UCSD-AML1 (cell line): ENCODE results near the gene FSCN2.

ENCODE experiments used
- DNase-seq: peaks from one replicate; lab custom pipeline; 2025; ENCODE audit not compliant: unreplicated experiment; lab: John Stamatoyannopoulos, UW

Gene FSCN2

DNA sequence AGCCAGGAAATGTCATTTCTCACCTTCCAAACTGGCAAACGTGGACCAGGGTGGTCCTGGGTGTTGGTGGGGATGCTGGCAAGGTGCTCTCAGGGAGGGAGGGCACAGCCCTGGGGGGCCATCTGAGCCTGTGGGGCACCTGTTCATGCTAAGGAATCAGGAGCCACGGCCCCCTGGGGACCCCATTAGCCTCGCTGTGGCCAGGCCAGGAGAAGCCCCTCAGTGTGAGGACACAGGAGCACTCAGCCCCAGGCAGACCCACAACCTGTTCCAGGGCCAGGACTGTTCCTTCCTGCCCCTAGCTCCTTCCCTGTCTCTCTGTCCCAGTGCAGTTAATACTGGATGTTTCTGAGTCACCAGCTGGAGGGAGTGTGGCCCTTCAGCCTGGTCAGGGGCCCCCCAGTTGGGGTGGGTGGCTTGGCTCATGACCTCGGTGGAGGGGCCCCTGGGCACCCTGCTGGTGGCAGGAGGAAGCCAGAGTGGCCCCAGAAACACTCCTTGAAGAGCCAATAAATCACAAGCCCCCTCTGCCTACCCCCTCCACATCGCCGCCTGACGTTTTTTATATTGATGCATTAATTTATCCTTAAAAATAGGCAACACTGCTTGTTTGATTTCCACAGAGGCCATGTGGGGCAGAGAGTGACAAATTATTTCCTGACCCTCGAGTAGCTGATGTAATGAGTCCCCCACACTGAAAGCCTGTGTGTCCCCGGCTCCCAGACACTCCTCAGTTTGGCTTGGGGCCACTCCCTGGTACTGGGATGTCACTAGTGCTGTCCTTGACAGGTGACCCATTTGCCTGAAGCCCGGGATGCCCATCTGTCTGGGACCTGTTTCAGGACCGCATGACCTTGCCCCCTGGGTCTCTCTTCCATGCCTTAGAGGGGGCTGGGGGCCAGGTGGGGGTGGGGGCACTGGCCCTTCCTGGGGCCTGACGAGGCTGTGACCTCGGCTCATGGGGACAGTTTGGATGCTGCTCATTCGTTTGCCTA, 37.9 kb upstream of the FSCN2 start:
- DNase-seq: no peak

DNA sequence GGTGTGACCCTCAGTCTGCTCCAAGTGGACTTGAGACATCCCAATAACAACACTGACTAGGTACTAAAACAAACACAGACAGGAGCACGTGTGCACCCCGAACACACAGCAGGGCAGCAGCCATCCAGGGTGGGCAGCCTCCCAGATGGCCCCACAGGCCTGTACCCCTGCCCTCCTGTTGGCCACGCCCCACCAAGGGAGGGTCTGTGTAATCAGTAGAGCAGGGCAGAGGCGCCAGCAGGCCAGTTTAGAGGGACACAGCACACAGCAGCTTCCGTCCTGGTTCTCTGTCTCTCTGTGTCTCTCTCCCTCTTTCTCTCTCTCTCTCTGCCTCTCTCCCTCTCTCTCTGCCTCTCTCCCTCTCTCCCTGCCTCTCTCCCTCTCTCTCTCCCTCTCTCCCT, 37.0 kb upstream of the FSCN2 start:
- no peak for DNase-seq

DNA sequence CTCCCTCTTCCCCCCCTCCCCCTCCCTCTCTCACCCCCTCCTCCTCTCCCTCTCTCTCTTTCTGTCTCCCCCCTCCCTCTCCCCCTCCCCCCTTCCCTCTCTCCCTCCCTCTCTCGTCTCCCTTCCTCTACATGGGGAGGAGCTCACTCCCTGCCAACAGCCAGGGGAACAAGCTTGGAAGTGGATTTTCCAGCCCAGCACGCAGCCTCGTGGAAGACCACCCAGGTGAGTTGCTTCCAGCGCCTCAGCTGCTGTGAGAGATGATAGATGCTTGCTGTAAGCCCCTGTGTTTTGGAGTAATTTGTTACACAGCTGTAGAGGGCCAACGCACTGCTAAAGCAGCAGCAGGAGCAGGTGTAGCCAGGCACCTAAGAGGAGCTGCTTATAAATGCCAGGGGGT, 36.4 kb upstream of the FSCN2 start:
- DNase-seq: no peak

DNA sequence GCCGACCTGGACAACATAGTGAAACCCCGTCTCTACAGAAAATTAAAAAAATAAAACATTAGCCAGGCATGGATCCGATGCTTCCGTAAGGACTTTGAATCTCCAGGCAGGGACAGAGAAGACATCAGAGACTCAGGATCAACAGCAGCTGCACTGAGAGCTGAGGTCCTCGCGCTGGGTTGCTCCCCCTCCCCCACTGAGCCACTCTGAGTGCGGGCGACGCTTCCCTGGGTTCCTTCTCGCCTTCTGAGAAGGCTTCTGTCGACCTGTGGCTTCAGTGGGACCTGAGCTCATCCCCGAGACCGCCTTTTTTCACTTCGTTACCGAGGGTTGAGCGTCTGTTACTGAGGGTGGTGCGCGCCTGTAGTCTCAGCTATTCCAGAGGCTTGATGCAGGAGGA, 36.0 kb upstream of the FSCN2 start:
- DNase-seq: no peak

DNA sequence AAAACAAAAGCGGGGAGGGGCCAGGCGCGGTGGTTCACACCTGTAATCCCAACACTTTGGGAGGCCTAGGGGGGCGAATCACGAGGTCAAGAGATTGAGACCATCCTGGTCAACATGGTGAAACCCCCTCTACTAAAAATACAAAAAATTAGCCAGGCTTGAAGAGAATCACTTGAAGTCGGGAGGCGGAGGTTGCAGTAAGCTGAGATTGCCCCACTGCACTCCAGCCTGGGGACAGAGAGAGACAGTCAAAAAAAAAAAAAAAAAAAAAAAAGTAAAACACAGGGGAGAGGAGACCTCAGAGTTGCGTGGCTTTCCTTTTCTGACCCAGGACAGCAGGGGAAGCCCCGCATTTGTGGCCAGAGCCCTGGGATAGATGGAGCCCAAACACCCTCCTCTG, 35.5 kb upstream of the FSCN2 start:
- DNase-seq: no peak

DNA sequence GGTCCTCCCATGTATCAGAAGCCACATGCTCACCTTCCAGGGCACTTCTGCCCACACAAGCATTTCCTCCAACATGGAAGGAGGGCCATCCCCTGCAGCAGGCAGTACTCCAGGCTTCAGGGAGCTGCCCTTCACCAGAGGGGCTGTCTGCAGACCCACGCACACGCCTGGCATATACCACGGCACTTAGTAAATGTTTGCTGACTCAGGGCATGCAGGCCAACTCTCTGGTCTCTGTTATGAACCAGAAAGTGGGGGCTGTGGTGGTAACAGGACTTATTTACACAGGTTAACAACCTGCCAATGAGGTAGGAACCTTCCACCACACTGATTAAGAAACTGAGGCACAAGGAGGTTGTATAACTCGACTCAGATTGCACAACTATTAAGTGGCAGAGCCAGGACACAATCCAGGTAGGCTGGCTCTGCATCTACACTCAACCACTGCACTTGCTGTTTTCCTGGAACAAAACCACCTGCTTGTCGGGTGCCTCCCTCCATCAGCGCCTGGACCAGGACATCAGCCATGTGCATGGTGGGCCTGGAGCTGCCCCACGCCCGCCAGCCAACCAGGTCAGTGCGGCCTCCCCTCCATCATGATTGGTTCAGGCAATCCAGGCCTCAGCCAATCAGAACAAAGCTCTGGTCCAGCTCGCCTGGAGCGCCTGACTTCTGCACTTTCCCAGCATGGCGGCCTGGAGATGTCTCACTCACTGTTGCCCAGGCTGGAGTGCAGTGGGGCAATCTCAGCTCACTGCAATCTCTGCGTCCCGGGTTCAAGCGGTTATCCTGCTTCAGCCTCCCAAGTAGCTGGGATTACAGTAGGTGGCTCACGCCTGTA, 34.8 kb upstream of the FSCN2 start:
- no peak for DNase-seq

DNA sequence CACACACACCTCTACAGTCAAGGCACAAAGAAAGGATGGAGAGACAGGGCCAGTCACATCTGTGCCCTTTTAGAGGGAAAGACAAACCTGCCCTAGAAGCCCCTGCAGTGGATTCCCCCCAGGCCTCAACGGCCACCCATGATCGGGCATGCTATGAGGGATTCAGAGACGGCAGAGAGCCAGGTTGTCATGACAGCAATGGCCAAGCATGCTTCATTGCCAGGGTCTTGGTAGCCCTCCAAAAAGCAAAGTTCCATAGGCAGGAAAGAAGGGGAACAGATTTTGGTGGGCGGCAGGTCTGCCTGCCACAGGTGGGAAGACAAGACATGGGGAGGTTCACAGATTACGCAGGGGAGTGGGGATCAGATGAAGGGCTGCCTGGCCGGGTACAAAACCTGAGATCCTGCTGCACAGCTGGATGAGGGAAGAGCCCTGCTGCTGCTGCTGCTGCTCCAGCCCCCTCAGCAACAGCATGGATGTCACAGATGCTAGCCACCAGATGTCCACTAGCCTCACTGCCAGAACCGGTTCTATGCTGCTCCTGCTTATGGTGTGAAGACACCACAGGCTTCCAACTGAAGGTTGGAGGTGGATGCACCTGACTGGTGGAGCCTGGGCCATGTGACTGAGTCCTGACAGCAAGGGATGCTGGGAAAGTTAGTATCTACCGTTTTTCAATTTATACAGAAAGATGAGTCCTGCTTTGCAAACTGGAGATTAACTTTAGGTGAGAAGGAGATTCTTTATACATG, 33.4 kb upstream of the FSCN2 start:
- no peak for DNase-seq

DNA sequence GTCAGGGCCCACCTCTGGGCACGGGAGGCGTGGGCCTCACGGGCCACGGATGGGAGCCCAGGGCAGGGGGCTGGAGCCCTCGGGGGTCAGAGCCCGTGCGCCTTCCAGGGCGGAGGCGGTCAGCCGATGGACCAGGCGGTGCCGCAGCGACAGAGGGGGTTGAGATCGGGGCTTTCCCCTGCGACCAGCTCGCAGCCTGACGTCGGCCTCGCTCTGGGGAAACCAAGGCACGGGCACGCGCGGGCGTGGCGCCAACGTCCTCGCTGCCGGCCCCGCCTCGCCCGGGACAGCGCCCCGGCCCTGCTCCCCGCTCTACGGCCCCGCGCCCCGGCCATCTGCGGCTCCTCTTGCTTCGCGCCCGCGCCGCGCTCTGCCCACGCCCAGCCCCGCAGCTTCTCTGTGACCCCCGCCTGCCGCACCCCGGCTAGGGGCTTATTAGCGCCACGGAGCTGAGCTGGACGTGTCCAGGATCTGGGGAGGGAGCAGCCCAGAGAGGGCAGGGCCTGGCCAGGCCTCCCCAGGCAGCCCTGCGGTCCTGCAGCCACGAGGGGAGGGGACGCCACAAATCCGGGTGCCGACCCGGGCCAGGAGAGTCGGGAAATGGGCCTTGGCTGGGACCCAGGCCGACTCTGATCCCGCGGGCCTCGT, 29.1 kb upstream of the FSCN2 start:
- no peak for DNase-seq

DNA sequence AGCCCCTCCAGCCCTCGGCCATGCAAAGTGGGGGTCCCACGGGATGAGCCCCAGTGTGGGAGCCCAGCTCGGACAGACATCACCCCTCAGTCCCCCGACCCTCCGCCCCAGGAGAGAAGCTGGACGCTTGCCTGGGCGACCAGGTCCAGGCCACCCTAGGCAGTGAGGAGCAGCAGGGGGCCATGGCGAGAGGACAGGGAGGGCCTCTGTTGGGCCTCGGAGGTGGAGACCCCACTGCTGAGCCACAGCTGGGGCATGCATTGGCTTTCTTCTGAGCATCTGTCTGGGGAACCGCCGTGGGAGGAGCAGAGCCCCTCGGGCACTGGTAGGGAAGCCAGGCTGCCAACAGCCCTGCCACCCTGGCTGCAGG, 28.6 kb upstream of the FSCN2 start:
- DNase-seq: no peak

DNA sequence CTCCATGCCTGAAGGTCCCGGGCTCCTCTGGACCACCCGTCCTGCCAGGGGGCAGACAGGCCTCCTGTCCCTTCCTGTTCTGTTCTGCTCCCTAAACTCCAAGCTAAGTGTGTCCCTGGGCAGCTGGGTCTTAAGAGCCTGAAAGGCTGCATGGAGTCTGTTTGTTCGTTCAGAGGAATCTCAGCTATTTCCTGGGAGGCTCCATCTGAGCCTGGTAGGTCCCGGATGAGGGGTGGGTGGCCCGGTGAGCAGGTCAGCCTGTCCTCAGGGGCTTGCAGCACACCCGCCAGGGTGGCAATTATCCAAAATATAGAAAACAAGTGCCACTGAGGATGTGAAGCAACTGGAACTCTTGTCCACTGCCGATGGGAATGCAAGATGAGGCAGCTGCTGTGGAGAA, 28.1 kb upstream of the FSCN2 start:
- DNase-seq: no peak

DNA sequence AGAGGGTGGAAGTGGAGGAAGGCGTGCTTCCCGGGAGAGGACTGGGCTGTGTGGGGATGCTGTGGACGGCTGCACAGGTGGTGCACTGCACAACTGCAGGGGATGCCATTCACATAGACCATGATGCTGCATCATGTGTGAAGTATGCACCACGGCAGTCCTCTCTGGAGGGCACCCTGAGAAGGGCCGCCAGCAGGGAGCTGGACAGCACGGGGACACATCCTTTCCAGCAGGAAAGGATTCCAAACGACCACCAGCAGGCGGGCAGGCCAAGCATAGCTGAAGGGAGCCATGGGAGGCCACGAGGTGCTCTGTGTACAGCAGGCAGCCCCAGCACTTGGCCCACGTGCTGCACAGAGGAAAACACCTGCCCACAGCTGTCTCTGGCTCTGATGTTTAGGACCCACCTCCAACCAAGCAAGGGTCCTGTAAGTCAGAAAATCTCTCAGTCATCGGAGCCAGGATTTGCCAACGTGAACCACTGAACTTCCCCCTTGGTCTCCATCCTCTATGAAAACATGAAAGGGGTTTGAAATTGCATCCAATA, 25.6 kb upstream of the FSCN2 start:
- DNase-seq: no peak

DNA sequence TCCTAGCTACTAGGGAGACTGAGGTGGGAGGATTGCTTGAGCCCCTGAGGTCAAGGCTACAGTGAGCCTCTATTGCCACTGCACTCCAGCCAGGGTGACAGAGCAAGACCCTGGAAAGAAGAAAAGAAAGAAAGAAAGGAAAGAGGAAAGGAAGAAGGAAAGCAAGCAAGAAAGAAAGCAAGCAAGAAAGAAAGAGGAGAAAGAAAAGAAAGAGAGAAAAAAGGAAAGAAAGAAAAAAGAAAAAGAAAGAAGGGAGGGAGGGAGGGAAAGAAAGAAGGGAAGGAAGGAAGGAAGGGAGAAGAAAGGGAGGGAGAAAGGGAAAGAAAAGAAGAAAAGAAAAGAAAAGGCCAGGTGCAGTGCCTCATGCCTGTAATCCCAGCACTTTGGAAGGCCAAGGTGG, 24.6 kb upstream of the FSCN2 start:
- DNase-seq: no peak

DNA sequence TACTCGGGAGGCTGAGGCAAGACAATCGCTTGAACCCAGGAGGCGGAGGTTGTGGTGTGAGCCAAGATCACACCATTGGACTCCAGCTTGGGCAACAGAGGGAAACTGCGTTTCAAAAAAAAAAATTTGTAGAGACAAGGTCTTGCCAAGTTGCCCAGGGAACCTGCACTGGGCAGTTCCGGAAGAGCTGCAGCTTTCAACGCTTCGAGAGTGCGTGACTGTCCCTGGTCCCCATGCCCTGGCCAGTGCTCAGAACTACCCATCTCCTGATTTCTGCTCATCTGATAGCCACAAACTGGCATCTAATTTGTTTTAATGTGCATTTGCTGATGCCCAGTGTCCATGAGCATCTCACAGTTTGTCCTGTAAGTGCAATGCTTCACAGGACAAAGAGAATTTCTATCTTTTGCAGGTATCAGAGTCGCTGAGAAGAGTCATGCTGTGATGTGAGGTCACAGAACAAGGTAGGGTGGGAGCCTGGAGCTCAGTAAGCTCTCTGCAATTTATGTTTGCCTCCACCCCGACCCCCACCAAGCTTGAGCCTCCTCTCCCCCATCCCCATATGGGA, 19.5 kb upstream of the FSCN2 start:
- DNase-seq: no peak

DNA sequence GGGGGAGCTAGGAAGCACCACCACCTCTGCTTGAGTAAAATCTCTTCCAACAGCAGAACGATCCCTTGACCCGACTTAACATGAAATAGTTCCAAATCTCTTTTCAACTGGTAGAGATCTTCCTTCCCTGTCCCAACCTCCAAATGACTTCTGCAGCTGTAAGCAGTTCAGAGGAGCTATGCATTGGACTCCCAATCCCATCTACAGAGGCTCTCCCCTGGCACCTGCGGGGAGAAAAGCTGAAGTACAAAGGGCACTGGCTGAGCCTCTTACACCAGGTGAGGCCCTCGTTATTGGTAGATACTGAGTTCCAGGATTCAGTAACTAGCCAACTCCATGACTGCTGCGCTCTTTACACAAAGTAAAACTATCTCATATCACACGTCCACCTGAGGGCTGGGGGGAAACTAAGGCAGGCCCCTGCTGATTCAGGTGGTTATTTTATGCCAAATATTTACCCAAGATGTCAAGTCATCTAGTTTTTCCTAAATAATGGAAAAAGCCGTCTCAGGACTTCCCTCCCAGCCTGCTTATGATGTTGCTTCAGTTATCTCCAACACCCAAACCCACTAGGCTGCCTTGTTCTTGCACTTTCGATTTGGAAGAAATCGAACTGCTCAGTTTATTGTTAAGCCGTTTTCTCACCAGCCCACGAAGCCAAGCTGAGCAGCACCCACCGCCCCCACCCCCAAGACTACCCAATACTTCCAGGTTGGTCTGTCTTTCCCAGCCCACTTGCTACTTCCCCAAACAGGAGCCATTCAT, 18.8 kb upstream of the FSCN2 start:
- no peak for DNase-seq

DNA sequence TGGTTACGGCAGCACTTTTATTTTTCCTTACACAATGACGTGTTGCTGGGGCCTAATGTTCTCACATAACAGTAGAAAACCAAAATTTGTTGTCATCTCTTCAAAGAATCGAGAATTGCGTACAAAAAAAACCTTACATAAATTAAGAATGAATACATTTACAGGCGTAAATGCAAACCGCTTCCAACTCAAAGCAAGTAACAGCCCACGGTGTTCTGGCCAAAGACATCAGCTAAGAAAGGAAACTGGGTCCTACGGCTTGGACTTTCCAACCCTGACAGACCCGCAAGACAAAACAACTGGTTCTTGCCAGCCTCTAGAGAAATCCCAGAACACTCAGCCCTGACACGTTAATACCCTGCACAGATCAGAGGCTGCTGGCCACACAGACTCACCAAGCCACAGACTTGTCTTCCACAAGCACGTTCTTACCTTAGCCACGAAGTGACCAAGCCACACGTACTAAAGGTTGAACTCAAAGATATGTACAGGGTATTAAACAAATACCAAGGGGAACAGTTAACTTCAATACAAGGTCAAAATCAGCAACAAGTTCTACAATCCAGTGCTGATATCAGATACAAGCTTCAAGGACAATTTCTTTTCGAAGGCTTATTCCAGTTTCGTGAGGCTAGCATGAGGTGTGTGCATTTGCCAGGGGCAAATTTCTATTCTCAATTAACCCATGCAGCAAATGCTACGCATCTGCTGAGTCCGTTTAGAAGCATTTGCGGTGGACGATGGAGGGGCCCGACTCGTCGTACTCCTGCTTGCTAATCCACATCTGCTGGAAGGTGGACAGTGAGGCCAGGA, 18.0 kb upstream of the FSCN2 start:
- no peak for DNase-seq

DNA sequence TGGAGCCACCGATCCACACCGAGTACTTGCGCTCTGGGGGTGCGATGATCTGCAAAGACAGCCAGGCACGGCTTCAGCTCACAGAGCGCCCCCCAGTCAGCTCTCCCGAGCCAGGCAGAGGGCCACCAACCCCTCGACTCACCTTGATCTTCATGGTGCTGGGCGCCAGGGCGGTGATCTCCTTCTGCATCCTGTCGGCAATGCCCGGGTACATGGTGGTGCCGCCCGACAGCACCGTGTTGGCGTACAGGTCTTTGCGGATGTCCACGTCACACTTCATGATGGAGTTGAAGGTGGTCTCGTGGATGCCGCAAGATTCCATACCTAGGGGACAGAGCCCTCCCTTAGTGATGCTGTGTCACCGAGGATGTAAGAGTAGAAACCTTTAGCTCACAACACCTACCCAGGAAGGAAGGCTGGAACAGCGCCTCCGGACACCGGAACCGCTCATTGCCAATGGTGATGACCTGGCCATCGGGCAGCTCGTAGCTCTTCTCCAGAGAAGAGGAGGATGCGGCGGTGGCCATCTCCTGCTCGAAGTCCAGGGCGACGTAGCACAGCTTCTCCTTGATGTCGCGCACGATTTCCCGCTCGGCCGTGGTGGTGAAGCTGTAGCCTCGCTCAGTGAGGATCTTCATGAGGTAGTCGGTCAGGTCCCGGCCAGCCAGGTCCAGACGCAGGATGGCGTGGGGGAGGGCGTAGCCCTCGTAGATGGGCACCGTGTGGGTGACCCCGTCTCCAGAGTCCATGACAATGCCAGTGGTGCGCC, 17.2 kb upstream of the FSCN2 start:
- DNase-seq: no peak

DNA sequence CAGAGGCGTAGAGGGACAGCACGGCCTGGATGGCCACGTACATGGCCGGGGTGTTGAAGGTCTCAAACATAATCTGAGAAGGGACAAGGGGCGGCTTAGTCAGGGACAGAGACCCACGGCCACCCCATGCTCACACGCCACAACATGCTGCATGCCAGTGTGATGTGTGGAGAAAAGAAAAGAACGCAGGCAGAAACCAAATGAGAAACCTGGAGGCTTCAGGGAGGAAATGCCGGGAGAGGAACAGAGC, 16.7 kb upstream of the FSCN2 start:
- DNase-seq: no peak

DNA sequence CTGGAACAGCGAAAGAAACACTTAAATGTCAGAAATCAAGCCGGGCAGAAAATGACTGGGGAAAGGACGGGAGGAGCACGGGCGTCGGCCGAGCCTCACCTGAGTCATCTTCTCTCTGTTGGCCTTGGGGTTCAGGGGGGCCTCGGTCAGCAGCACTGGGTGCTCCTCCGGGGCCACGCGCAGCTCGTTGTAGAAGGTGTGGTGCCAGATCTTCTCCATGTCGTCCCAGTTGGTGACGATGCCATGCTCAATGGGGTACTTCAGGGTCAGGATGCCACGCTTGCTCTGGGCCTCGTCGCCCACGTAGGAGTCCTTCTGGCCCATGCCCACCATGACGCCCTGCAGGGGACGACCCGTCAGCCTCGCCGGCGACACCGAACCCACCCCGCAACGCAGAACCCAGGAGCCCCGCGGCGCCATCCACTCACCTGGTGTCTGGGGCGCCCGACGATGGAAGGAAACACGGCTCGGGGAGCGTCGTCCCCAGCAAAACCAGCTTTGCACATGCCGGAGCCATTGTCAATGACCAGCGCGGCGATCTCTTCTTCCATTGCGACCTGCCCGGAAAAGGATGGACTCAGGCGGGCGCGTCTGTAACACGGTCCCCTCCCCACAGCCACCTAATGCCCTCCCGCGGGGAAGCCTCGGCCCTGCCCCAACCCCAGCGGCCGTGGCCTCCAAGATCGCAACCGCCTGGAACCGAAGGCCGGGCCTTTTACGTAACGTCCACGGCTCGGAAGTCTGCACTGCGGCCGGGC, 16.2 kb upstream of the FSCN2 start:
- DNase-seq: no peak
